Measurements from ENCODE around the gene PITHD1.
"Not testable (repeated sequence)": the region's sequence is repeated elsewhere in the genome, so short reads cannot be mapped to it uniquely, and the experiment has no call there.

PITHD1 gene

DNA sequence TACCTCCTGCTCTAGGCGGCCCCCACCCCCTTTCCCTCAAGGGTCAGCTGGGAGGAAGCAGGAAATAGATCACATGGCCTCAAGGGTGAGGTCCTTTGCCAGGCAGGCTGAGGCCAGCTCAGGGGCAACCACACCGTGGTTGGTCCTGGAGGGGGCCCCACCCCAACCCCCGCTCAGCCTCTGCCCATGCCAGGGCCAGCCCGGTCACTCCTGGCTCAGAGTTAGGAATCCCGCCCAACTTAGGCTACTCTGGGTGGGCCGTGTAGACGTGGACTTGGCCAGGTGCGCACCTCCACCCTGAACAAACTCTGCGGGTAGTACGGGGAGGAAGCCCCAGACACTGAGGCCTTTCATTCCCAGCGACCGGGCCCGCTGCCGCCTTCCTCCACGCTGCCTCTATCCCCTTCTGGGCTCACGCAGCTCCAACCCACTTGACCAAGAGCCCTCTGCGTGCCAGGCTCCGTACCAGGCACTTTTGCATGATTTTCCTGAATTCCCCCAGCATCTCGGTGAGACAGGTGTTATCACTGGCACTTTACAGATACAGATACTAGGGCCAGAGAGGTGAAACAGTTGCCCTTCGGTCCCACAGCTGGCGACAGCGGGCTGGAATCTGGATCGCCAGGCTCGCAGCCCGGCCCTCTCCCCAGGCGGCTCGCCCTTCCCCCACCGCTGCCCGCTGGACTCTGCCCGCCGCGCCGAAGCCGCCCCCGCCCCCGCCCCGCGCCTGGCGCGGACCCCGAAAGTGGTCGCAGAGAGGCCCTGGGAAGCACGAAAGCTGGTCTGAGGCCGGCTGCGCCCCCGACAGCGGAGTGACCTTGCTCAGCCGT, 21.6 kb downstream of the PITHD1 start:
- no peak for DNase-seq

GRCh38 chr1:23800400-23801337, 22.5 kb downstream of the PITHD1 start, which contains the start of gene GALE:
GALE (minus strand) TSS chr1:23800754; CDS start chr1:23799007, 1,747 bp downstream.
- peak; percentile 92 for DNase-seq

DNA sequence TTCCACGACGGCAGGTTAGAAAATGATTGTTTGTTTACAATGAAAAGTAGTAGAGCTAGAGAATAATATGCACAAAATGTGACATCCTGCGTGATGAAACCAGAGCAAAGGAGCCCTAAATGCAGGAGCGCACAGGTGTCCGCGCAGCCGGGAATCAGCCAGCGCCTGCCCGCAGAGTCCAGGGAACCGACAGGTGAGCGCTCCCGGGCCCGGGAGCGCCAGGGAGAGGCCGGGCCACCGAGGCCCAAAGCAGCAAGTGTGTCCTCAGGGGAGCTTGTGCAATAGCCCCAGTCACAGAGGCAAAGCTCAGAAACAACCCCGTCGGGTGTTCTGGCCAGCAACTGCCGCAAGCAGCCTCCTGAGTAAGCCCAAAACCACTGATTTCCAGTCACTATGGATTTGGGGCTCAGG, 23.1 kb downstream of the PITHD1 start:
- DNase-seq = no peak

DNA sequence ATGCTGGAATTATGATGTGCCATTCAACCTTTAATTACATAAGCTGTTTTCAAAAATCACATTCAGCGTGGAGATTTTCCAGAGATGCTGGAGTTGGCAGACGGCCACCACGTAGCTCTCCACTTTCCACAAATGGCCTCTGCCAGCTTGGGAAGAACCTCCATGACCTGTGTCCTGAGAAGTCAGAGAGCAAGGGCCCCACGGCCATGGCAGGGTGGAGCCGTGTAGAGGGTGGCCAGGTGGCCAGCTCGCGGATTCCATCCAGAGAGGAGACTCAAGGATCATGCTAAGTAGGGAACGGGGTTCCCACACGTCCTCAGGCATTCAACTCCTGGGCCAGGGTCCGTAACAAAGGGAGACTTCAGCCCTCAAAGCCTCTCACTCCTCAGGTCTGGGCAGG, 23.7 kb downstream of the PITHD1 start:
- no peak for DNase-seq

DNA sequence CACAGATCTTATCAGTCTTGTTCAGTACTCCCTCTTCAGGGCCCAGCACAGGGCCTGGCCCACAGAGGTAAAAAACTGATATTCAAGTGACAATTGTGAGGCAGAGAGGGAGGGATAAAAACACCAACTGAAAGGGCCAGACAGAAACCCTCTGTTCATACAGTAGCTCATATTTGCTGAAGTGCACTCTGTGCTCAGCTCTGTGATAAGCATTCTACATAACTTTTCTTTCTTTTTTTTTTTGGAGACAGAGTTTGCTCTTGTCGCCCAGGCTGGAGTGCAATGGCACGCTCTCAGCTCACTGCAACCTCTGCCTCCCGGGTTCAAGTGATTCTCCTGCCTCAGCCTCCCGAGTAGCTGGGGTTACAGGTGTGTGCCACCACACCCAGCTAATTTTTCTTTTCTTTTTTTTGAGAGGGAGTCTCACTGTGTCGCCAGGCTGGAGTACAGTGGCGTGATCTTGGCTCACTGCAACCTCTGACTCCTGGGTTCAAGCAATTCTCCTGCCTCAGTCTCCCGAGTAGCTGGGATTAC, 24.7 kb downstream of the PITHD1 start:
- DNase-seq = not testable (repeated sequence)

DNA sequence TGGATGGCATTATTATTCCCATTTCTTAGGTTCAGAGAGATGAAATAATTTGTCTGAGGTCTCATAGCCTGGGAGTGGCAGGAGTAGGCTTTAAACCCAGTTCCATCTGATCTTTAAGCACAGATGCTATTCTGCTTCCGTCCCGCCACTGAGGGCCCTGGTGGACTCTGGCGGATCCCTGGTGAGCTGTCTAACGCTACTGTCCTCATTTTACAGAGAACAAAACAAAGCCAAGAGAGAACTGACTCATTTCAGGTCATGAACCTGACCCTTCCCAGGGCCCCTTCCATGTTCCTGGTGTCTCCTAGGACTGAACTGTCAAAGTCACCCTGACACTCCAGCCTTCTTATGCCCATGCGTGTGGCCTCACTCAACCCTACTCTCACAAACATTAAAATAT, 25.5 kb downstream of the PITHD1 start:
- no peak for DNase-seq

DNA sequence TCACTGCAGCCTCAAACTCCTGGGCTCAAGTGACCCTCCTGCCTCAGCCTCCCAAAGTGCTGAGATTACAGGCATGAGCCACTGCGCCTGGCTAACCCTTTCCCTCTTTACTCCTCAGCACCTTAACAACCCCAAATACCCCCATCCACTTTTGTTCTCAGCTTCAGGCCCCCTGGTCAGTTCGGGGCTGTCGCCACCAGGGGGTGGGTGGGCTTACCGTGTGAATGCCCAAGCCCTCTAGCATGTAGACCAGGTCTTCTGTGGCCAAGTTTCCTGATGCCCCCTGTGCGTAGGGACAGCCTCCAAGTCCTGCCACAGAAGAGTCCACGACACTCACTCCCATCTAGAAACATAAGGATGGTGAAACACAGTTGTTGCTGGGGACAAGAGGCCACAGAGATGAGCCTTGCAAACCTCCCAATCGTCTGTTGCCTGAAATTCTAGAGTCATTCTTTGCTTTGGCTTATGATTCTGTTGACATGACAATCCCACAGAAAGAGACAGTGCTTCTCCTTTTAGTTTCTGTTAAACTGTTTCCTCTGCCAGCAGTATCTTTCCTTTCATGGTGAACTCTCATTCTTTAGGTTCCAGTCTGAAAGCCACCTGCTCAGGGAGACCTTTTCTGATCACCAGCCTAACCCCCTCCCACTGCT, 26.1 kb downstream of the PITHD1 start:
- DNase-seq = no peak

- no peak for DNase-seq
These were observed 26.8 kb downstream of the PITHD1 start for GRCh38 chr1:23805025-23805424.

DNA sequence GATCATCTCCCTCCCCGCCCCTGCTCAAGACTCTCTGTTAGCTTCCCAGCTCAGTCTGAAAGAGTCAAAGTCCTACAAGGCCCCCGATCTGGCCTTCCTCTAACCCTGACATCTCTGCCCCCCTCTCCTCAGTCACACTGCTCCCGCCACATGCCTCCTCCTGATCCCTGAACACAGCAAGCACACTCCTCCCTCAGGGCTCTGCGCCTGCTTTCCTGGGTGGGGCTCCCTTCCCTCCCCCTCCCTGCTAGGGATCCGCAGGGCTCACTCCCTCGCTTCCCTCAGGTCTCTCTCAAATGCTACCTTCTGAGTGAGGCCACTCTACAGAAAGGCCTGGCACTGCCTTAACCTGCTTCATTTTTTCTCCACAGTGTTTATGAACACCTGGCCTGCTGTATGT, 28.1 kb downstream of the PITHD1 start:
- no peak for DNase-seq

DNA sequence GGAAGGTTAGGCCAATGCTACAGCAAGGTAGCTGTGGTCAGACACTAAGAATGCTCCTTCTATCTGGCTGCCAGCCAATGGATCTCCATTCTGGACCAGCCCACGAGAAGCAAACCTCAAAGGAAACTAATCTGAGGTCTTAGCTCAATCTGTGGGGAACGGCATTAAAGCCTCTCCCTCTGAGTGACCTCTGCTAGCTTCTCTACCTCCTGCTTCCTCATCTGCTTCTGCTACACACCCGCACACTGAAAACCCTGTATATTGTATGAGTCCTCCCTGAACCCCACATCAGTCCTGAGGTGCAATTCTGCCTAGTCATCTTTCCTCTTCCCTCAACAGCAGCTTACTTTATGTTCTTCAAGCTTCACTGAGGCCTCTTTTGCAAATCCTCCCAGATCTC, 29.2 kb downstream of the PITHD1 start:
- no peak for DNase-seq

GRCh38 chr1:23809751-23810171, 31.5 kb downstream of the PITHD1 start:
- DNase-seq = peak; percentile 48

DNA sequence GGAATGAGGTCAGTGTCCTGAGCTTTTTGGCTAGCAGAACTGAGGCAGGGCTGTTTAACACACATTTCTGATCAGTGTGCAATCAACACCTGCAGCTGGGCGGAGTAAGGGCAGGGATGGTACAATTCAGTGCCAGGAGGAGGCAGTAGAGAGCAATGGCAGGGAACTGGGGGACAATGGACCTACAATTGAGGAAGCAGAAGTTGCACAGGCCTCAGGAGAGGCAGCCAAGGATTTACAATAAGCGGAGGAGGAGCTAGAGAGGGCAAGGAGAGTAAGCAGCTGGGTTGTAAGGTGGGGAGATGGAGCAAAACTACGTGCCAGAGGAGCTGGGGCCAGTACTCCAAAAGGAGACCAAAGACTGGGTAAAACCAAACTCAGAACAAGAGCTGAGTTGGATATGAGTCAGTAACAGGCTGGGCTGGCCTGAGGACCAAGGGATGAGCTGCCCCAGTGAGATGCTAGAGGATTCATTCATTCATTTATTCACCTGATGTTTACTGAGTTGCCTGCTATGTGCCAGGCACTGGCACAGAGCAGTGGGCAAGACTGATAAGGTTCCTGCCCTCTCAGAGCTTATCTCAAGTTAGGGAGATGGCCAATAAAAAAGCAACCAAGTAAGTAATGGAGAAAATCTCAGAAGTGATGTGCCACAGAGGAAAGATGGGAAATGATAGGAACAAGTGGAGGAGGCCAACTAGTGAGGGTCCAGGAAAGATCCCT, 32.8 kb downstream of the PITHD1 start:
- DNase-seq = no peak

GRCh38 chr1:23814016-23814415, 35.8 kb downstream of the PITHD1 start:
- no peak for DNase-seq

DNA sequence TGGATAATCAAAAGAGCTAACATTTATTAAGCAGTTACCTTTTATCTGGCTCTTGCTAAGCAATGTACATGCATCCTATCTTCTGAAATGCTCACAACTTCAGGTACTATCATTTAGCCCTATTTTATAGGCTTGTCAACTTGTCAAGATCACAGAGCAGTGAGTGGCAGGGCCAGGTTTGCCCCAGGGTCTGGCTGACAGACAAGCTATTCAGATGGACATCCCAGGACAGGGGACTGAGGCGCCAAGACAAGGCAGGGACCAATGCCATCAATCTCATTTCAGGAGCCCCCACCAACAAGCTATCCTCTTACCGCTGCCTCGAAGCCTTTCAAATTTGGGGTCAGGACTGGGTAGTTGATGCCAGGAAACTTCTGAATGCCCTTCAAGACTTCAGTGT, 38.1 kb downstream of the PITHD1 start:
- no peak for DNase-seq

DNA sequence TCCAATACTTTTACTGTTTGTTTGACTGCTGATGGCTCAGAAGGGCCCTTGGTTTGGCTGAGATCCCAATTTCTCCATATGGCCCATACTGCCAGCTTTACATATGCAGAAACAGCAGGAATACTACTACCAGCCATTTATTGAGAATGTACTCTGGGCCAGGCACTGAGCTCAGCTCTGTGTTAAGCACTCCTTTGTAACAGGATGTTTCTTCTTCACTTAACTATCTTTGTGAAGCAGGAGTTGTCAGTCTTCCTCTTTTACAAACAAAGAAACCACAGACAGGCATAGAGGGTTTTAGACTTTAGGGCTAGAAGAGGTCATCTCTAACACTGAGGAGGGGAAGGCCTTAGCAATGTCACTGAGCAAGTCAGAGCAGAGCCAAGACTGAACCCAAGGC, 38.7 kb downstream of the PITHD1 start:
- no peak for DNase-seq

DNA sequence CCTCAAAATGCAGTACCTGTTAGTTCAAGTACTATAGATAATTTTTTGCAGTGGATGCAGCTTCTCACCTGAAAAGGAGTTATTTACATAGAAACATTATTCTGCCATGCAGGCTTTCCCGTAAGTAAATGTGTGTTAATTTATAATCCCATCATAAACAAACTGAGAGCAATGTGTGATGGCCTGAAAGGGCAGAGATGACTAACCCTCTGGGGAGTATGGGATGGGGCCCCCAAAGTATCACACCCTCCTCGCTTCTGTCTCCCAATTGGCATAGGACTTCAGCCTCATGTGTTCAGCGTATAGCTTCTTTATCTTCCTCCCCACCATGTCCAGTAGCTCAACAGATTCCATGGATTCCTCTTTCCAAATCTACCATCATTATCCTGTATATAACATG, 39.4 kb downstream of the PITHD1 start:
- DNase-seq = no peak

DNA sequence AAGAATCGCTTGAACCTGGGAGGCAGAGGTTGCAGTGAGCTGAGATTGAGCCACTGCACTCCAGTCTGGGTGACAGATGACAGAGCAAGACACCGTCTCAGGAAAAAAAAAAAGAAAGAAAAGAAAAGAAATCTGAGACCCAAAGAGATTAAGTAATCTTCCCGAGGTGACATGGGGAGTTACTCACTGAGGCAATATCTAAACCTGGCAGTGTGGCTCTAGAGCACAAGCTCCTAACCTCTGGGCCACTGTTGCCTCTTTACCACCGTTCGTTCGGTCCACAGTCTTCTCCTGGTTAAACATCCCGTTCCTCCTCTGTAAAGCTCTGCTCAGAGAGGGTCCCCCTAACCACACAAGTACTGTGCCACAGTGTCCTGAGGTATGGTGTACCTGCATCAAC, 45.5 kb downstream of the PITHD1 start:
- no peak for DNase-seq

- DNase-seq = no peak
These were observed 46.5 kb downstream of the PITHD1 start for GRCh38 chr1:23824711-23825075.

DNA sequence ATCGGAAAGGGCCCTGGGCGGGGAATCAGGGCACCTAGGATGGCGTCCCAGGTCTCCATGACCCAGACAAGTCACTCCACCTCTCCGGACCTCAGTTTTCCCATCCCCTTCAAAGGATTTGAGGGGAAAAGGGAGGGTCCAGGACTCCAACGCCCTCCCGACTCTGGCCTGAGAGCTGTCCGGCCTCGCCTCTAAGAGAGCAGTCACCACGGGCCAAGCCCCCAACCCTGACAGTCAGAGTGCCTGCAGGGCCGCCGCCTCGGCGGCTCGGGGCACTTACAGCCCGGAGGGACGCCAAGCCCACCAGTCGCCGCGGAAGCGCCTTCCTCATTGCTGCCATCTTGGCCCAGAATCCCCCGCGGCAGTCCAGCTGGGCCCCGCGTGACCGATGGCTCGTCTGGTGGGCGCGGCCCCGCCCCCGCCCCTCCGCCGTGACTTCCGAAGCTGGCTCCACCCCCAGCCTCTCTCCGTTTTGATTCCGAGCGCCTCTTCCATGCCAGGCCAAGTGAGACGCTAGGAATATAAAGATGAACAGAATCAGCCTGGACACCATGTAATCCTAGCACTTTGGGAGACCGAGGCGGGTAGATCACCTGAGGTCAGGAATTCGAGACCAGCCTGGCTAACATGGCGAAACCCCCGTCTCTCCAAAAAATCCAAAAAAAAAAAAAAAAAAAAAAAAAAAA, 47.0 kb downstream of the PITHD1 start, which contains the start of gene HMGCL:
Gene HMGCL (minus strand): TSS at position 354 of the 686 bp plus-strand sequence. CDS start 14 bp downstream, at position 340.
- peak; percentile 79 for DNase-seq

- DNase-seq = no peak
These were observed 47.7 kb downstream of the PITHD1 start for GRCh38 chr1:23825762-23826522.

- not testable (repeated sequence) for DNase-seq
These were observed 48.4 kb downstream of the PITHD1 start for GRCh38 chr1:23826590-23826989.
